GM12875 (cell line): ENCODE results near the gene KCNE3.

ENCODE experiments used
- H3K4me3 ChIP-seq: one replicate; pipeline ENCODE4 v1.5.1; 2011; ENCODE audit warnings: low read depth, low read length, control low read depth
- CTCF ChIP-seq: IDR thresholded peaks from 2 replicates; pipeline ENCODE4 v1.5.1; 2011; ENCODE audit warnings: low read depth, mild to moderate bottlenecking, control low read depth, inconsistent platforms, low read length, moderate library complexity, borderline replicate concordance; ENCODE audit not compliant: insufficient read depth

The KCNE3 gene

GRCh38 chr11:74464746-74465145 is 2.6 kb downstream of the KCNE3 start:
- no peak overlapping the region for H3K4me3 ChIP-seq
- TF ChIP-seq CTCF = no peak

GRCh38 chr11:74463216-74463615 is 4.1 kb downstream of the KCNE3 start:
- no peak overlapping the region for H3K4me3 ChIP-seq
- no peak for TF ChIP-seq CTCF

GRCh38 chr11:74462631-74463030 is 4.7 kb downstream of the KCNE3 start:
- no peak for TF ChIP-seq CTCF
- H3K4me3 ChIP-seq = no peak overlapping the region

GRCh38 chr11:74462009-74462408 is 5.3 kb downstream of the KCNE3 start:
- no peak for TF ChIP-seq CTCF
- H3K4me3 ChIP-seq = no peak overlapping the region

- no peak for TF ChIP-seq CTCF
- H3K4me3 ChIP-seq = no peak overlapping the region
Measured at GRCh38 chr11:74460481-74461154, 6.7 kb downstream of the KCNE3 start.

GRCh38 chr11:74460065-74460464 is 7.3 kb downstream of the KCNE3 start:
- no peak for TF ChIP-seq CTCF
- no peak overlapping the region for H3K4me3 ChIP-seq

GRCh38 chr11:74459584-74459983 is 7.8 kb downstream of the KCNE3 start:
- TF ChIP-seq CTCF = no peak

More at GRCh38 chr11:74459584-74459983, 7.8 kb downstream of the KCNE3 start:
- no peak overlapping the region for H3K4me3 ChIP-seq
